GM12872 (cell line): Measurements from ENCODE around the gene SMIM15.

Experiments used
- TF ChIP-seq, protein P1 (sequence below): IDR thresholded peaks from 3 replicates; pipeline ENCODE4 v1.5.1; 2011; ENCODE audit warnings: low read depth, mild to moderate bottlenecking, low read length, moderate library complexity; ENCODE audit not compliant: insufficient read depth

The SMIM15 gene, protein sequence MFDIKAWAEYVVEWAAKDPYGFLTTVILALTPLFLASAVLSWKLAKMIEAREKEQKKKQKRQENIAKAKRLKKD

DNA sequence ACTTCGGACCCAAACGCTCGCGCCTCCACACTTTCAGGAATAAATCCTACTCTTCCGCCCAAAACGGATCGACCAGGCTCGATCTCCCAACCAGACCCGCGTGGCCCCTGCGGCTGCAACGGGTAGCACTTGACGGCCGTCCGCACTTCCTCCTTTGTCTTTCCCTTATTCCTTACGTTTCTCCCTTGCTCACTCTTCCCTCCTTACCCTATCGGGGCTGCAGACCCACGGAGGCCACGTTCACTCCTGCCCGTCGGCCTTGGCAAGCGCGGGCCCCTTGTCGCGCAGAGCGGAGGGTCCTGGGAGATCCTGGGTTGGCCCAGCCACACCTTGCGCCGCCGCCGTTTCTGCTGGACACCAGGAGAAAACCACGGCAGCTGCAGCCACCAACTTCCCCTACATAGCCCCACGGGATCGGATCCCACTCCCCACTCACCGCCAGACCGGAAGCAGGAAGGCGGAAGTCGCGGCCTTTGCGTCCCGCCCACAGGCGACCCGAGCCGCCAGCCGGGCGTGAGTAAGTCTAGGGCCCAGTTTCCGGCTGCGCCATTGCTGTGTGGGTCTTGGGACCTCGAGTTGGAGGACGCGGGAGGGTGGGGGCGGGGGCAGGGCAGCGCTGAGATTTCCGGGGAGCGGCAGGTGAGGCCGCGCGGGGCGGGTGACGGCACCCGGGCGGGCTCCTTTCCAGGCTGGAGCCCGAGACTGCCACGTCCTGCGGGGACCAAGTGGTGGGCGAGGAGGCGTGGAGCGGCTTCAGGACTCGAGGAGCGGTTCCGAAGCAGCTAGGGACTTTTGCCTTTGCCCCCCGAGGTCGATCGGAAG is at the start of gene SMIM15:
Gene SMIM15, minus strand, starts transcription at position 459 of the 822 bp plus-strand sequence. CDS start 2,297 bp downstream, outside the sequence.
- TF ChIP-seq, protein P1, sequence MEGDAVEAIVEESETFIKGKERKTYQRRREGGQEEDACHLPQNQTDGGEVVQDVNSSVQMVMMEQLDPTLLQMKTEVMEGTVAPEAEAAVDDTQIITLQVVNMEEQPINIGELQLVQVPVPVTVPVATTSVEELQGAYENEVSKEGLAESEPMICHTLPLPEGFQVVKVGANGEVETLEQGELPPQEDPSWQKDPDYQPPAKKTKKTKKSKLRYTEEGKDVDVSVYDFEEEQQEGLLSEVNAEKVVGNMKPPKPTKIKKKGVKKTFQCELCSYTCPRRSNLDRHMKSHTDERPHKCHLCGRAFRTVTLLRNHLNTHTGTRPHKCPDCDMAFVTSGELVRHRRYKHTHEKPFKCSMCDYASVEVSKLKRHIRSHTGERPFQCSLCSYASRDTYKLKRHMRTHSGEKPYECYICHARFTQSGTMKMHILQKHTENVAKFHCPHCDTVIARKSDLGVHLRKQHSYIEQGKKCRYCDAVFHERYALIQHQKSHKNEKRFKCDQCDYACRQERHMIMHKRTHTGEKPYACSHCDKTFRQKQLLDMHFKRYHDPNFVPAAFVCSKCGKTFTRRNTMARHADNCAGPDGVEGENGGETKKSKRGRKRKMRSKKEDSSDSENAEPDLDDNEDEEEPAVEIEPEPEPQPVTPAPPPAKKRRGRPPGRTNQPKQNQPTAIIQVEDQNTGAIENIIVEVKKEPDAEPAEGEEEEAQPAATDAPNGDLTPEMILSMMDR = no peak

DNA sequence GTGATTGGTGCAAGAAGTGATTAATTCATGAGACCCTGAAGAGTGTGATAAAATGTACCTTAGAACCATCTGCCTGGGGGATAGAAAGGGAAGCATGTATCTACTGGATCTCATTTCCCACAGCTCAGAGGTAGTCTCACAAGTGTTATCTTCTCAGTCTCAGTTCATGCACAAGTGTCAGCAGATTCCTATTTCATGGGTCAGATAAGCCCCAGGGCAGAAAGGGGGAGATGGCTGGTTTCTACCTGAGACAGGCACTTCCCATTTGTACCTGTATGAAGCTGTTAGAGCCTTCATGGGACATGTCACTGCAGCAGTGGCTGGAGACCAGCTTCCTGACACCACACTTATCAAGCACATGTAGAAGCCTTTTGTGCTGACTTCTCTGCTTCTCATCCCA is 45.6 kb upstream of the SMIM15 start:
- TF ChIP-seq, protein P1 = no peak

DNA sequence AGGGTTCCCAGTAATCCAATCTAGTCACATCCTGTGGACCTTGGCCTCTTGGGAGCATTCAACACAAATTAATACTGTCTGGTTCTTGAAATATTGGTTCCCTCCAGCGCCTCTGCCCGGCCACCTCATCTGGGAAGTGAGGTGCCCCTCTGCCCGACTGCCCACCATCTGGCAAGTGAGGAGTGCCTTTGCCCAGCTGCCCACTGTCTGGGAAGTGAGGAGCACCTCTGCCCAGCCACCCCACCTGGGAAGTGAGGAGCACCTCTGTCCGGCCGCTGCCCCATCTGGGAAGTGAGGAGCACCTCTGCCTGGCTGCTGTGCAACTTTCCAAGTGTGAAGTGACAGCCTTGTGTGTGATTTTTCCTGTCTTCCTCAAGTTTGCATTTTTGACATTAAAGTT is 42.7 kb upstream of the SMIM15 start:
- TF ChIP-seq, protein P1 = no peak

DNA sequence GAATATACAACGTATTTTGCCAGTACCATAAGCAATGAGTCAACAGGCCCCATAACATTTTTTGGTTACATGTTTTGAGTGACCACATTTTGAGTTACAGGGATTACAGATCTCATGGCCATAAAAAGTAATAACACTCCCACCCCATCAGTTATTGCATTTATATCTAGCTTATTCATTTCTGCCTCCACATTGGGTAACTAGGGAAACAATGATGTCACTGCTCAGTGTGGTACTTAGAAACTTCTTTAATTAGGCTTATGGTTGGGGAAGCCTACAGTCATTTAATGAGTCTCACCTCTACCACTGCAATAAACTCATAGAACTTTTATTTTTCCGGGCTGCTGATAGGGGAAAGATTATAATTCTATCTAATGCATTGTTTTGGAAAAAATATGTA is 39.9 kb upstream of the SMIM15 start:
- TF ChIP-seq, protein P1 = no peak

DNA sequence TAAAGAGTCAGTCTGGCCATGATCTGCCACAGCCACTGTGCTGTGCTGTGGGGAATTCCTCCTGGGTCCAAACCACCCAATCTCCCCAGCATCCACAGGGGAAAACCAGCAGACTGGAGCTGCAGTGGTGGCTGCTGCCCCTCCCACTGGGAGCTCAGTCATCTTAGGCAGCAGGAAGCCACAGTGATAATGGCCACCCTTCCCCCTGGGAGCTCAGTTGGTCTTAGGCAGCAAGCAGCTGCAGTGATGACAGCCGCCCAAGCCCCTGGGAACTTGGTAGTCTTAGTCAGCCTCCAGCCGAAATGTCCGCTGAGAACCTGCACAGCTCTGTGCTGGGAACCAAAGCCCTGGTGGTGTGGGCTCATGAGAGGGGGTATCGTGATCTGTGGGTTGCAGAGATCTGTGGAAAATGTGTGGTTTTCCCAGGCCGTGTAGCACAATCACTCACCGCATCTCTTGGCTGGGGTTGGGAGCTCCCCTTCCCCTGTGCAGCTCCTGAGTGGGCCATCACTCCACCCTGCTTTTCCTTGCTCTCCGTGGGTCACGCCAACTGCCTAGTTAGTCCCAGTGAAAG is 38.4 kb upstream of the SMIM15 start:
- TF ChIP-seq, protein P1 = no peak

DNA sequence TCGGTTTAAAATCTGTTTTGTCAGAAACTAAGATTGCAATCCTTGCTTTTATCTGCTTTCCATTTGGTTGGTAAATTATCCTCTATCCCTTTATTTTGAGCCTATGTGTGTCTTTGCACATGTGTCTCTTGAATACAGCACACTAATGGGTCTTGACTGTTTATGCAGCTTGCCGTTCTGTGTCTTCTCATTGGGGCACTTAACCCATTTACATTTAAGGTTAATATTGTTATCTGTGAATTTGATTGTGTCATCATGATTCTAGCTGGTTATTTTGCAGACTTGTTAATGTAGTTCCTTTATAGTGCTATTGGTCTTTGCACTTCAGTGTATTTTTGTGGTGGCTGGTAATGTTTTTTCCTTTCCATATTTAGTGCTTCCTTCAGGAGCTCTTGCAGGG is 36.3 kb upstream of the SMIM15 start:
- TF ChIP-seq, protein P1 = no peak

DNA sequence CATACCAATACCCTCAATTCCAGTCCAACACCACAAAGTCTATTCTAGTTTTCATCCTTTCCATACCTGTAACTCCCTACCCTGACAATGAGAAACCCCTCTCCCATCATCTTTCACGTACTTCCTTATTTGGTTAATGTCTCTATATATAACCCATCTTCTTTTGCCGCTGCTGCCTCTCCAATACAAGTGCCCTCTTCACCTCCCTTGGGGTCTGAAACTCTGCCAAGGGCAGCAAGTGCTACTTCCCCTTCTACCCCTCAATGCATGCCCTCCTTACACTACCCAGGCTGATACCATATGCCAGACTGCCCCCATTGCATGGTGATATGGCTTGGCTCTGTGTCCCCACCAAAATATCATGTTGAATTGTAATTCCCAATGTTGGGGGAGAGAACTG is 24.4 kb upstream of the SMIM15 start:
- TF ChIP-seq, protein P1 = no peak
